ENCODE data around the gene UCK2. TPM values are rescaled to one million over a fixed set of nuclear protein-coding genes. Genes with fewer than 3 reads are reported as not detected.

Gene UCK2
- total RNA-seq, 1 donor from 2014 or later = 92.7 TPM

GRCh38 chr1:165831146-165831545 lies 3.7 kb downstream of the UCK2 start:
- Histone ChIP-seq H3K36me3 (ENCODE audit: control insufficient read depth, insufficient read depth, low read length) (no peaks in the 10 kb centered on the region), H3K27me3 (ENCODE audit: control insufficient read depth, insufficient read depth, low read length) (no peaks in the 10 kb centered on the region), H3K4me3 (ENCODE audit: low read depth, low read length) (no peak overlapping the region)
- TF ChIP-seq CTCF (IDR thresholded peaks at IDR 0.05; ENCODE audit: insufficient read depth, low read length, severe bottlenecking) = no peak
- DNase-seq (ENCODE audit: low read depth) = no peak
- FAIRE-seq = no peak

GRCh38 chr1:165832902-165833301 lies 5.5 kb downstream of the UCK2 start:
- Histone ChIP-seq H3K36me3 (ENCODE audit: control insufficient read depth, insufficient read depth, low read length) (no peaks in the 10 kb centered on the region), H3K4me3 (ENCODE audit: low read depth, low read length) (no peak overlapping the region), H3K27me3 (ENCODE audit: control insufficient read depth, insufficient read depth, low read length) (no peaks in the 10 kb centered on the region)
- TF ChIP-seq CTCF (IDR thresholded peaks at IDR 0.05; ENCODE audit: insufficient read depth, low read length, severe bottlenecking) = no peak
- FAIRE-seq (no peak), DNase-seq (ENCODE audit: low read depth) (no peak)

- no peak for TF ChIP-seq CTCF (IDR thresholded peaks at IDR 0.05; ENCODE audit: insufficient read depth, low read length, severe bottlenecking)
- FAIRE-seq = no peak
- no peak for DNase-seq (ENCODE audit: low read depth)
These were observed 5.9 kb downstream of the UCK2 start for GRCh38 chr1:165833358-165833757.

GRCh38 chr1:165834229-165834628 lies 6.8 kb downstream of the UCK2 start:
- TF ChIP-seq CTCF (IDR thresholded peaks at IDR 0.05; ENCODE audit: insufficient read depth, low read length, severe bottlenecking) = no peak
- no peak for FAIRE-seq
- H3K36me3 ChIP-seq (ENCODE audit: control insufficient read depth, insufficient read depth, low read length) = no peaks in the 10 kb centered on the region

More at GRCh38 chr1:165833358-165833757, 5.9 kb downstream of the UCK2 start:
- no peak overlapping the region for H3K4me3 ChIP-seq (ENCODE audit: low read depth, low read length)
- H3K27me3 ChIP-seq (ENCODE audit: control insufficient read depth, insufficient read depth, low read length) = no peaks in the 10 kb centered on the region
- no peaks in the 10 kb centered on the region for H3K36me3 ChIP-seq (ENCODE audit: control insufficient read depth, insufficient read depth, low read length)

GRCh38 chr1:165834881-165835280 lies 7.5 kb downstream of the UCK2 start:
- no peak for DNase-seq (ENCODE audit: low read depth)
- TF ChIP-seq CTCF (IDR thresholded peaks at IDR 0.05; ENCODE audit: insufficient read depth, low read length, severe bottlenecking) = no peak
- Histone ChIP-seq H3K27me3 (ENCODE audit: control insufficient read depth, insufficient read depth, low read length) (no peaks in the 10 kb centered on the region), H3K36me3 (ENCODE audit: control insufficient read depth, insufficient read depth, low read length) (no peaks in the 10 kb centered on the region), H3K4me3 (ENCODE audit: low read depth, low read length) (no peak overlapping the region)
- no peak for FAIRE-seq

More at GRCh38 chr1:165834229-165834628, 6.8 kb downstream of the UCK2 start:
- DNase-seq (ENCODE audit: low read depth) = no peak
- no peak overlapping the region for H3K4me3 ChIP-seq (ENCODE audit: low read depth, low read length)
- no peaks in the 10 kb centered on the region for H3K27me3 ChIP-seq (ENCODE audit: control insufficient read depth, insufficient read depth, low read length)
